HAP-1 (cell line): Measurements from ENCODE around the gene TMEM238.

Source experiments
- DNase-seq, 2 experiments: peaks; one replicate each; pipeline ENCODE4 v3.0.0-alpha.2; 2016 to 2020; ENCODE audit warnings: low spot score in 2 of 2
- H3K27me3 ChIP-seq: fragments of 250-450 bp; sonication (Bioruptor Pico); 2 replicates; pipeline ENCODE4 v1.5.1; 2020; ENCODE audit warnings: low read depth, mild to moderate bottlenecking, moderate library complexity
- H3K36me3 ChIP-seq: fragments of 250-450 bp; sonication (Bioruptor Pico); replicated peaks from 2 replicates; pipeline ENCODE4 v1.5.1; 2020; ENCODE audit warnings: mild to moderate bottlenecking
- H3K4me1 ChIP-seq: fragments of 250-450 bp; sonication (Bioruptor Pico); 2 replicates; pipeline ENCODE4 v1.5.1; 2020; ENCODE audit warnings: mild to moderate bottlenecking
- H3K4me3 ChIP-seq: fragments of 250-450 bp; sonication (Bioruptor Pico); 2 replicates; pipeline ENCODE4 v1.5.1; 2020; ENCODE audit warnings: mild to moderate bottlenecking, moderate library complexity
- H3K9me3 ChIP-seq: fragments of 250-450 bp; sonication (Bioruptor Pico); 2 replicates; pipeline ENCODE4 v1.5.1; 2020; ENCODE audit warnings: mild to moderate bottlenecking, moderate library complexity
- in situ Hi-C: fragments of 300-500 bp; cut with MboI; formaldehyde crosslinking; loops from 3 replicates; pipeline ENCODE4 v1.14.3; 2020; ENCODE audit warnings: low sequenced_read_pairs, inconsistent platforms, mixed read lengths

The TMEM238 gene

DNA sequence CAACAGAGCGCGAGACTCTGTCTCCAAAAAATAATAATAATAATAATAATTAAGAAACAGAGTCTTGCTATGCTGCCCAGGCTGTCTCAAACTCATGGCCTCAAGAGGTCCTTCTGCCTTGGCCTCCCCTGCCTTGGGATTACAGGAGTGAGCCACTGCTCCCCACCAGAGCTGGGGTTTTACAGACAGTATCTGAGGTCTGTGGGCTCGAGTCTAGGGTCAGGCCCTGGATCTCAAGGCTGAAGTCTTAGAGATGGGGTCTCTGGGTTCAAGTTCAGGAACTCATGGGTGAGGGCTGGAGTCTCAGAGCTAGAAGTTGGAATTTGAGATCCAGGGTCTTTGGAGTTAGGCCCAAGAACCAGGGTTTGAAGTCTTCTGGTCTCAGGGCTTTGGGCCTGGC, 17.3 kb downstream of the TMEM238 start:
- peaks cover 23% of the 10 kb centered on the region for H3K27me3 ChIP-seq
- H3K9me3 ChIP-seq: no peaks in the 10 kb centered on the region
- H3K4me3 ChIP-seq: no peak overlapping the region
- H3K36me3 ChIP-seq: no peaks in the 10 kb centered on the region
- no peak for DNase-seq
- no peaks in the 10 kb centered on the region for H3K4me1 ChIP-seq
- in situ Hi-C loops: no loop called here

DNA sequence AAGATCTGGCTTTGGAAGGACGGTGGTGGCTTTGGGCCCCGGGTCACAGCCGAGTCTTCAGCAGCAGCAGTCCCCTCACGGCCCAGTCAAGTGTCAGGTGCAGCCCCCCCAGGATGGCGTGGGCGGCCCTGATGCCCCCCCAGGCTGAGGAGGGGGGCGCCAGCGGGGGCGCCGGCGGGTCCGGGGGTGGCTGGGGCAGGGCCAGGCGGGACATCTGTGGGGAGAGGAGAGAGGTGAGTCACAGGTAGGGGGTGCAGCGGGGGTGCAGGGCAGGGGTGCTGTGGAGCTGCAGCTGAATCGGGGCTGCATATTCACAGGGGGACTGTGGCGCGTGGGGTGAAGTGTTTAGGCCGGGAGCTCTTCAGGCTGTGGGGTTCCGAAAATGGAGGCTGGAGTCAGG, 18.1 kb downstream of the TMEM238 start:
- Histone ChIP-seq H3K36me3 (no peaks in the 10 kb centered on the region), H3K9me3 (no peaks in the 10 kb centered on the region), H3K4me1 (no peaks in the 10 kb centered on the region), H3K4me3 (no peak overlapping the region), H3K27me3 (peaks cover 17% of the 10 kb centered on the region)
- no peak for DNase-seq
- in situ Hi-C loops: no loop called here

DNA sequence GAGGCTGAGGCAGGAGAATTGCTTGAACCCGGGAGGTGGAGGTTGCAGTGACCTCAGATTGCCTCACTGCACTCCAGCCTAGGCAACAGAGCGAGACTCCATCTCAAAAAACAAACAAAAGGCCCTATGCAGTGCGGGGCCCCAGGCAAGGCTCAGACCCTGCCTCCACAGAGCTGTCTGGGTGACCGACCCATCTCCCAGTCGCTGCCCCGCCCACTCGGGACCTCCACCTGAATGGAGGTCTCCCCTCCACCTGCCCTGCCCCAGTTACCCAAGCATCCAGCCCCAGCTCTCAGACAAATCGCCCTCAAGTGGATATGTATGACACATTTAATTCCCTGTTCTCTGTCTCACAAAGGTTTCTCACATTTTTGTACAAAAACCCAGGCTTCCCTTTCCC, 18.8 kb downstream of the TMEM238 start:
- DNase-seq: no peak
- no peaks in the 10 kb centered on the region for H3K36me3 ChIP-seq
- no peaks in the 10 kb centered on the region for H3K4me1 ChIP-seq
- no peaks in the 10 kb centered on the region for H3K9me3 ChIP-seq
- no peak overlapping the region for H3K4me3 ChIP-seq
- peaks cover 11% of the 10 kb centered on the region; the same call in 1 of the 2 replicates for H3K27me3 ChIP-seq
- in situ Hi-C loops: no loop called here

DNA sequence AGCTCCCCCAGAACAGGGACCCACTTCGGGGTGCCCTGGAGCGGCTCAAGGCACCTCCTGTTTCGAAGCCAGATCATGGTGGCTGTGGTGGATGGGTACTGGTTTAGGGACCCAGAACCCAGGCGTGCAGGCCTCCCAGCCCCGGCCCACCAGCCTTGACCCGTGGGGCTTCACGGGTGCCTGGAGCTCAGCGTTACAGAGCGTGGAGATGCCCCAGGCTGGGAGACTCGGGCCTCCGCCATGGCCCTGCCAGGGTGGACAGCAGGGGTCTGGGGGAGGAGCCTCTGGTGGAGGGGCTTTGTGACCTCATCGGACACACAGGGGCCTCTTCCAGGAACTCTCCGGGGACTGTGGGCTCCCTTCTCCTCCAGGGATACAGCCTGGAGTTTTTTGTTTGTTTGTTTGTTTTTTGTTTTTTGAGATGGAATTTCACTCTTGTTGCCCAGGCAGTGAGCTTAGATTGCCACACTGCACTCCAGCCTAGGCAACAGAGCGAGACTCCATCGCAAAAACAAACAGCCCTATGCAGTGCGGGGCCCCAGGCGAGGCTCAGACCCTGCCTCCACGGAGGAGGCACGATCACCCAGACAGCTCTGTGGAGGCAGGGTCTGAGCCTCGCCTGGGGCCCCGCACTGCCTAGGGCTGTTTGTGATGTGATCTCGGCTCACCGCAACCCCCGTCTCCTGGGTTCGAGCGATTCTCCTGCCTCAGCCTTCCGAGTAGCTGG, 20.9 kb downstream of the TMEM238 start, which contains the start of gene GARIN5B:
GARIN5B (minus strand) TSS at position 271 of the 727 bp plus-strand sequence; CDS start at position 77, 194 bp downstream.
- H3K9me3 ChIP-seq: no peaks in the 10 kb centered on the region
- no peaks in the 10 kb centered on the region for H3K4me1 ChIP-seq
- in situ Hi-C loops: no loop called here
- DNase-seq: no peak
- H3K27me3 ChIP-seq: no peaks in the 10 kb centered on the region
- H3K36me3 ChIP-seq: no peaks in the 10 kb centered on the region
- H3K4me3 ChIP-seq: no peak within 1 kb of the TSS

DNA sequence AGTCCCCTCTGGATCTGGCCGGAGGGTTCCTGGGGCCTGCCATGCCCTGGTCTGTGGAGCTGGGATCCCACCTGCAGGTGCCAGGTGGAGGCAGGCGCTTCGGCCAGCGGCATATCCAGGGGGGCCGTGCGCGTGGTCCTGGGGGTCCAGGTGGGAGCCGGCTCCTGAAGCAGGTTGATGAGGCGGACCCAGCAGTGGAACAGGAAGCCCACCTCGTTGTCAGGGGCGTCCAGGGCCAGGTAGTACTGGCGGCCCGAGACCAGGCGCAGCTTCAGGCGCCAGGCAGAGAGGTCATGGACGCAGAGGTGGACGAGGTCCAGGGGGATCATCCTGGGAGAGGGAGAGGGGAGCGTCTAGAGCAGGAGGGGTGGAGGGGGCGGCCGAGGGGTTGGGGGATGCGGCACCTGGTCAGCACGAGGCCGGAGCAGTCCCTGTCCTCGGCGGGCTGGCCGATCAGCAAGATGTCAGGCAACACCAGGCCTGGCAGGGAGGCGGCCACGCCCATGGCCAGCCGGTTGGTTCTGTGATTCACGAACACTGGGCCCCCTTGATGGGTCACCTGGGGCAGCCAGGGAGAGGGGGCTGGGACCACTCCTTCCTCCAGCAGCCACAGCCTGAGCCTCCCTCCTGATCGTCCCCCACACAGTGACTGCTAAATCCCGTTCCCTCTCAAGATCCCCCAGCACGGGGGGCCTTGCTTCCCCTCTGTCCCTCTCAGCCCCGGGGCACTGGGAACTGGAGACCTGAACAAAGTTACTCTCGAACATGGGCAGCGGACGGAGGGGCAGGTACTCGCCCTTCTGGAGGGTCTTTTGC, 21.7 kb downstream of the TMEM238 start:
- in situ Hi-C loops: no loop called here
- H3K4me1 ChIP-seq: no peaks in the 10 kb centered on the region
- no peak overlapping the region for H3K4me3 ChIP-seq
- H3K27me3 ChIP-seq: peaks cover 1% of the 10 kb centered on the region; the same call in 1 of the 2 replicates
- no peaks in the 10 kb centered on the region for H3K36me3 ChIP-seq
- DNase-seq: no peak
- H3K9me3 ChIP-seq: no peaks in the 10 kb centered on the region

DNA sequence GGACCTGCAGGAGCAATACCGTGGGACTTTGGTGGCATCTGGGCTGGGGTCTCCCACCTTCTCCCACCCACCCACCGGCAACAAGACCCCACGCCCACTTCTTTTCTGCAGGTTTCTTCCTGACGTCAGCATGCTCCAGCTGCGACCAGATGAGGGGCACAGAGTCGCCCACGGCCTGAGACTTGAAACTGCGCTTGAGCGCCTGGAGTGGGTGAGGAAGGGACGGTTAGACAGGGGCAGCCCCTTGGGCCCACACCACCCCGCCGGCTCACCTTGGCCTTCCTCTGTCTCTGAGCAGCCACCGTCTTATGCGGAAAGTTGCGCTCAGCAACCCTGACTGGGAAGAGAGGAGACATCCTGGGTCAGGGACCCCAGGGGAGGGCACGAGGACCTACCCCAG, 23.2 kb downstream of the TMEM238 start:
- Histone ChIP-seq H3K27me3 (peaks cover 13% of the 10 kb centered on the region), H3K9me3 (no peaks in the 10 kb centered on the region), H3K4me3 (no peak overlapping the region), H3K36me3 (no peaks in the 10 kb centered on the region), H3K4me1 (no peaks in the 10 kb centered on the region)
- in situ Hi-C loops: no loop called here
- no peak for DNase-seq

DNA sequence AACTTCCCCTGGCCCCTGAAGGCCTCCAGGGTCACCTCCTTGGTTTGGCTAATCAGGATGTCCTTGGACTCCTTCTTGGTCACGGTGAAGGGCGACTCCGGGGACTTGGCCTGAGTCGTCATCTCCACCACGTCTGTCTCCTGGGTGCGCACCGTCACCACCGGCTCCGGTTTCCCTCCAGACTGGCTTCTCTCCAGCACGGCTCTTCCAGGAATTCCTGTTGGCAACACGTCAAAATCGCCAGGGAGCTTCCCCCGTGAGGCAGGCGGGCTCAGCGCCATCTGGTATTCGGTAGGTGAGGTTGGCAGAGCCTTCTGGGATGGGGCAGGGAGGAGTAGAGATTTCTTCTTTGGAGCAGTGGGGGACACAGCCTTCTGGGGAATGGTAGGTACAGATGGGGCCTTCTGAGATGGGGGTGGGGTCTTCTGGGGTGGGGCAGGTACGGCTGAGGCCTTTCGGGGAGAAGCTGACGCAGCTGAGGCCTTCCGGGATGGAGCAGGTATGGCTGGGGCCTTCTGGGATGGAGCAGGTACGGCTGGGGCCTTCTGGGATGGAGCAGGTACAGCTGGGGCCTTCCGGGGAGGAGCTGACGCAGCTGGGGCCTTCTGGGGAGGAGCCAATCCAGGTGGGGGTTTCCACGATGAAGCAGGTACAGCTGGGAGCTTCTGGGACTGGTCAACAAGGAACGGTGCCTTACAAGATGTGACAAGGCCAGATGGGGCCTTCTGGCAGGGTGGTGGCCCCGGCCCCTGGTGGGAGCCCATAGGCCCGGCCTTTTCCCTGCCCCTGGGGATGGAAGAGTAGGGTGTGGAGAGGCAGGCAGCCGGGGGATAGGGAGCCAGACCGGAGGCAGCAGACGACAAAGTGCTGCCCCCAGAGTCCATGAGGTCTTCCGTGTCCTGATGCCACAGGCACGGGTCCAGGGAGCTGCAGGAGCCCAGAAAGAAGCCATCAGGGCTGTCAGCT, 24.9 kb downstream of the TMEM238 start:
- no peaks in the 10 kb centered on the region for H3K4me1 ChIP-seq
- DNase-seq: no peak
- H3K36me3 ChIP-seq: no peaks in the 10 kb centered on the region
- peaks cover 25% of the 10 kb centered on the region for H3K27me3 ChIP-seq
- in situ Hi-C loops: no loop called here
- H3K9me3 ChIP-seq: no peaks in the 10 kb centered on the region
- H3K4me3 ChIP-seq: no peak overlapping the region

DNA sequence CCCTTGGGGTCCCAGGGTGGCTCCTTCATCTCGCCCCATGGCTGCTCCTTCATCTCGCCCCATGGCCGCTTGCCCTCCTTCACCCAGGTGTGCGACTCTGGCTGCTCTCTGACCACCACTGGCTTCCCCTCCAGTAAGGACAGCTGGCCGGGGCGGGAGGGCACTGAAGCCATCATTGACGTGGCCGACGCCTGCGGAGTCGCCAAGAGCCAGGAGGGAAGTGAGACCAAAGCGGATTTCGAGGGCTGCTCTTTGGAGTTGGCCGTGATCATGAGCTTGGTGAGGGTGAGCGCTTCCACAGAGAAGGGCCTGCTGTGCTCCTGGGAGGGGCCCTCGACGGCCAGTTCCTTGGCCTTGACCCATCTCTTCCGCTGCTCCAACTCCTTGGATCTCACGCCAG, 25.6 kb downstream of the TMEM238 start:
- Histone ChIP-seq H3K27me3 (peaks cover 30% of the 10 kb centered on the region), H3K36me3 (no peaks in the 10 kb centered on the region), H3K4me3 (no peak overlapping the region), H3K4me1 (peaks cover 2% of the 10 kb centered on the region; the same call in 1 of the 2 replicates), H3K9me3 (no peaks in the 10 kb centered on the region)
- in situ Hi-C loops: no loop called here
- no peak for DNase-seq

DNA sequence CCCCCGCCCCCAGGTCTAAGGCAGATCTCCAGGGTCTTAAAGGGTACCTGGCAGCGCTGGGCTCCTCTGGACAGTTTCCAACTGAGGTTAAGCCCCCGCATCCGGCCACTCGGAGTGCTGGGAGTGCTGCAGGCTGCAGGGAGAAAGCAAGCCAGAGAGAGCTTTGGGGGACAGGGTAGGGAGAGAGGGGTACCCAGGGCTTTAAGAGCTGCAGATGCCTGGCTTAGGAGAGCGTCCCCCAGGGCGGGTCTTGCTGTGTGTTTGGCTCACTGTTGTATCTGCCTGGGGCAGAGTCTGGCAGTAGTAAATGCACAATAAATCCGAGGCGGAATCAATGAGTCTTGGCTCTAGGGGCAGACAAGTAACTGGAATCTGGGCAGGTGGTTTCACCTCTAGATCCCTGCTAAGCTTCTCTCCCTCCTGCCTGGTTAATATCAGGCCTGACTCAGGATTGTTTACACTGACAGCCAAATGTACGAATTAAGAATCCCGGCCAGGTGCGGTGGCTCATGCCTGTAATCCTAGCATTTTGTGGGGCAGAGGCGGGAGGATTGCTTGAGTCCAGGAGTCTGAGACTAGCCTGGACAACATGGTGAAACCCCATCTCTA, 28.8 kb downstream of the TMEM238 start:
- in situ Hi-C loops: no loop called here

DNA sequence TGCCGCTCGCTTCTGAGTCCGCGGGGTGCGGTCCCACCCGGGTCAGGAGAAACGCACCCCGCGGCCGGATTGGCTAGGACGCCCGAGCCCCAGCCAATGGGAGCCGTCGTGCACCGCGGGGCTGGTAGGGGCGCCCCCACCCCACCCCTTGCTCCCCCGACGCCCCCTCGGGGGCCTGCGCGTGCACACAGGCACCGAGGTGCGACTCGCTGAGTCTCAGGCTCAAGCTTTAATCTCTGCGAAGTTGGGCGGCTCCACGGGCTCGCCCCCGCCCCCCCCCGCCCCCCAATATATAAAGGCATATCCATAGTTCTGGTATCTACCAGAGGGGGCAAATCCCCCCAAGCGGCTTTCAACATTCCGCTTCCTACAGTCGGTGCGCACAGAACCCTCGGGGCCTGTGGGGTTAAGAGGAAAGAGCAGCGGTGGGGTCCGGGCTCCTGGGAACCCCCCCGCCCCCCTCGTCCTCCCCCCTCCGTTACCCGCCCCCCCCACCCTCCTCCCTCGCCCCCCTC, 29.3 kb downstream of the TMEM238 start, which contains the start of gene COX6B2:
COX6B2 (minus strand) TSS at position 22 of the 515 bp plus-strand sequence. CDS start 198 bp downstream, outside the sequence.
- Histone ChIP-seq H3K4me3 (peak within 1 kb of the TSS; percentile 50), H3K36me3 (no peaks in the 10 kb centered on the region), H3K9me3 (no peaks in the 10 kb centered on the region), H3K4me1 (peaks cover 8% of the 10 kb centered on the region), H3K27me3 (peaks cover 46% of the 10 kb centered on the region)
- in situ Hi-C loops: no loop called here
- no peak for DNase-seq

More for the DNA sequence above, 28.8 kb downstream of the TMEM238 start:
- no peak for DNase-seq
- H3K9me3 ChIP-seq: no peaks in the 10 kb centered on the region
- no peaks in the 10 kb centered on the region for H3K36me3 ChIP-seq
- no peak overlapping the region for H3K4me3 ChIP-seq
- H3K4me1 ChIP-seq: peaks cover 6% of the 10 kb centered on the region; the same call in 1 of the 2 replicates
- H3K27me3 ChIP-seq: peaks cover 46% of the 10 kb centered on the region

DNA sequence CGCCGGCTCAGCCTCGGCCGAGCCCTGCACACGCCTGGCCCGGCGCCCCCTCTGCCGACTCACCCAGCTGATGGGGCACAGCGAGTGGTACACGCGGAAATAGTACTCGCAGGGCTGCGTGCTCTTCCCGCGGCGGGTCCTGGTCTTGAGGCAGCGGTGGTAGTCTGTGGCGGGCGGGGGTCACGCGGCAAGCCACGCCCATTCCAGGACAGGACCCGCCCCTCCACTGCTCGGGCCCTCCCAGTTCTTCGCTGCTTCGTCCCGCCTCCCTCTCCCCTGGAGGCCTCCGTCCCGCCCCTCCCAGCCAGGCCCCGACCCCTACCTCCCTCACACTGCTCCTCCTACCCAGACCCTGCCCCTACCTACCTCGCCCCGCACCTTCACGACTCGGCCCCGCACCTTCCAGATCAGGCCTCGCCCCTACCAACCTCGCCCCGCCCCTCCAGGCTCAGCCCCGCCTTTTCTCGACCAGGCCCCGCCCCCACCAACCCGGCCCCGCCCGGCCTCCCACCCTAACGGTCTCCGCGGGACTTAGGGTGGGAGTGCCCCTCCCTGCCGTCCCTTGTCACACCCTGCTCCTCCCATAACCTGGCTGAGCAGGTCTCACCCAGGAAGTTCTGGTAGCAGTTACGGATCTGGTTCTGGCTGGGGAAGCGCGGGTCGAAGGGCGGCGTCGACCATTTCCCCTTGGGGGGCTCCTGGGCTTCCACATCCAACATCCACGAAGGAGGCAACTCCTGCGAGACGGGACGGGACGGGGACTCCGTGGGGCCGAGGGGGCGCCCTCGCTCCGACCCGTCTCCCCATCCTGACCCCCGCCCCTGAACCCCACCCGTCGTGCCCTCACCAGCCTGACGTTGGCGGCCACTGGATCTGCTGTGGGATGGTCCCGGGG, 30.0 kb downstream of the TMEM238 start:
- H3K36me3 ChIP-seq: no peaks in the 10 kb centered on the region
- DNase-seq: peak; percentile 63 to 88
- H3K4me1 ChIP-seq: peaks cover 13% of the 10 kb centered on the region
- H3K27me3 ChIP-seq: peaks cover 46% of the 10 kb centered on the region
- in situ Hi-C loops: no loop called here
- H3K4me3 ChIP-seq: peak overlapping the region; percentile 50
- no peaks in the 10 kb centered on the region for H3K9me3 ChIP-seq

DNA sequence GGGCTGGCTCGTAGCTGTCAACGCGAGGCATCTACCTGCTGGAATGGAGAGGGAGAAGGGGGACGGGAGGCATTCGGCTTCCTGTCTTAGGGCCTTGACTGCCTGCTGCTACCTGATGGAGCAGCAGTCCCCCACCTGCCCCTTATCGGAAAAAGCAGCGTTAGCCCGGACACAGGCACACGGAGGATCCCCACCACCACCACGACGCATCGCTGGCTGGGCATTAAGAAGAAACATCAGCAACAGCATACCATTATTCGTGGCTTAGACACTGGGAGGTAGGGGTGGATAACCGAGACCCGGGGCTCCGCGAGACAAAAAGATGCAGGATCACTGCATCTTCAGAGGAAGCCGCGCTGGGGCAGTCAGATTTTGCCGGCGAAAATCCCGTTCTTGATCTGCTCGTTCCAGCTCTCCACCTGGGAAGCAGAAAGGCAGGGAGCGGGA, 30.7 kb downstream of the TMEM238 start:
- DNase-seq: no peak
- Histone ChIP-seq H3K9me3 (no peaks in the 10 kb centered on the region), H3K27me3 (peaks cover 46% of the 10 kb centered on the region), H3K4me3 (peak overlapping the region; percentile 50), H3K4me1 (peaks cover 18% of the 10 kb centered on the region), H3K36me3 (no peaks in the 10 kb centered on the region)
- in situ Hi-C loops: no loop called here
